Progenitor cell of endocrine pancreas (in vitro differentiated cells): ENCODE data around the gene UTP11. TPM values are rescaled to one million over a fixed set of nuclear protein-coding genes. Genes with fewer than 3 reads are reported as not detected.

Experiments
- DNase-seq: peaks from one replicate; pipeline ENCODE4 v3.0.0; 2021; ENCODE audit warnings: low spot score; ENCODE audit not compliant: unreplicated experiment
- H3K27ac Mint-ChIP-seq: 2 replicates; pipeline ENCODE4 v1.8.0; 2021; ENCODE audit warnings: mild to moderate bottlenecking, moderate library complexity, mixed read lengths
- H3K27me3 Mint-ChIP-seq: 2 replicates; pipeline ENCODE4 v1.8.0; 2021; ENCODE audit warnings: mixed read lengths
- H3K36me3 Mint-ChIP-seq: 2 replicates; pipeline ENCODE4 v1.8.0; 2022; ENCODE audit warnings: mixed read lengths; ENCODE audit not compliant: insufficient read depth
- H3K4me1 Mint-ChIP-seq: 2 replicates; pipeline ENCODE4 v1.8.0; 2021; ENCODE audit warnings: low read depth, mixed read lengths
- H3K4me3 Mint-ChIP-seq: 2 replicates; pipeline ENCODE4 v1.8.0; 2021; ENCODE audit warnings: low read depth, mild to moderate bottlenecking, moderate library complexity, mixed read lengths
- H3K9me3 Mint-ChIP-seq: 2 replicates; pipeline ENCODE4 v1.8.0; 2021; ENCODE audit warnings: low read depth, mixed read lengths
- total RNA-seq: library from RNA; stranded (reverse); gene quantifications from 2 replicates; pipeline ENCODE4 v1.2.1, GENCODE V29; 2021
- TF ChIP-seq, protein P1 (sequence below): fragments of 200-600 bp; sonication (generic); IDR thresholded peaks from one replicate; pipeline ENCODE4 v1.5.0; 2021; ENCODE audit warnings: antibody characterized with exemption, mild to moderate bottlenecking; ENCODE audit not compliant: unreplicated experiment

The UTP11 gene
- total RNA-seq, 1 donor from 2014 or later: 23.8 TPM

DNA sequence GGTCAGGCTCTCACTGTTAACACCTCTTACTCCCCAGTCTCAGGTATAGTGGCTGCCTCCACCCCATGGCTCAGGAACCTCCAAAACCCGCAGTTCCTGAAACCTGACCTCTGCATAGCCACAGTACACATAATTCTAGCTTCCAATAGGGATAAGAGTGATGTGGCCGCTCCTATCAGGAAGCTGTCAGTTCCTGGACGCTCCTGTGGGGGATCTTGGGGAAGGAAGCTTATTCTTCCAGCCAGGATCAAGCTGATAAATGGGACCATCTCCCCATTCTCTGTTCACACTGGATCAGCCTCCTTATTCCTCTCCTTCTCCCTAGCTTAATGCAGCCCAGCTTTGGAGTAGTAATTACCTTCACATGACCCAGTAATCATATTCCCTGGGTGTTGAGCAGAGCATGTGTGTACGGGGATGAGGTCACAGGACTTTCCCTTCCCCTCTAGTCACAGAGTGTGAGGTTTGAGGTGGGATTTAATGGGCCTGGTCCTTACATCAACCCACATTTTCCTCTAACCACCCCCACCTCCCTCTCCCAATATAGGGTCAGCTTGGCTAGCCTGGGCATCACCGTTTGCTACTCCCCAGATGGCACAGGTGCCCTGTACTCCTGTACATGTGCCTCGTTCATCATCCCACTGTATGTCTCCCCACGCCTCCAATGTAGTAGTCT lies 41.0 kb downstream of the UTP11 start:
- Mint-ChIP-seq H3K27ac (no peak overlapping the region), H3K27me3 (peaks cover 69% of the 10 kb centered on the region), H3K4me3 (no peak overlapping the region), H3K4me1 (no peaks in the 10 kb centered on the region), H3K36me3 (no peaks in the 10 kb centered on the region), H3K9me3 (no peaks in the 10 kb centered on the region)
- no peak for DNase-seq
- TF ChIP-seq, protein P1, sequence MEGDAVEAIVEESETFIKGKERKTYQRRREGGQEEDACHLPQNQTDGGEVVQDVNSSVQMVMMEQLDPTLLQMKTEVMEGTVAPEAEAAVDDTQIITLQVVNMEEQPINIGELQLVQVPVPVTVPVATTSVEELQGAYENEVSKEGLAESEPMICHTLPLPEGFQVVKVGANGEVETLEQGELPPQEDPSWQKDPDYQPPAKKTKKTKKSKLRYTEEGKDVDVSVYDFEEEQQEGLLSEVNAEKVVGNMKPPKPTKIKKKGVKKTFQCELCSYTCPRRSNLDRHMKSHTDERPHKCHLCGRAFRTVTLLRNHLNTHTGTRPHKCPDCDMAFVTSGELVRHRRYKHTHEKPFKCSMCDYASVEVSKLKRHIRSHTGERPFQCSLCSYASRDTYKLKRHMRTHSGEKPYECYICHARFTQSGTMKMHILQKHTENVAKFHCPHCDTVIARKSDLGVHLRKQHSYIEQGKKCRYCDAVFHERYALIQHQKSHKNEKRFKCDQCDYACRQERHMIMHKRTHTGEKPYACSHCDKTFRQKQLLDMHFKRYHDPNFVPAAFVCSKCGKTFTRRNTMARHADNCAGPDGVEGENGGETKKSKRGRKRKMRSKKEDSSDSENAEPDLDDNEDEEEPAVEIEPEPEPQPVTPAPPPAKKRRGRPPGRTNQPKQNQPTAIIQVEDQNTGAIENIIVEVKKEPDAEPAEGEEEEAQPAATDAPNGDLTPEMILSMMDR: no peak

DNA sequence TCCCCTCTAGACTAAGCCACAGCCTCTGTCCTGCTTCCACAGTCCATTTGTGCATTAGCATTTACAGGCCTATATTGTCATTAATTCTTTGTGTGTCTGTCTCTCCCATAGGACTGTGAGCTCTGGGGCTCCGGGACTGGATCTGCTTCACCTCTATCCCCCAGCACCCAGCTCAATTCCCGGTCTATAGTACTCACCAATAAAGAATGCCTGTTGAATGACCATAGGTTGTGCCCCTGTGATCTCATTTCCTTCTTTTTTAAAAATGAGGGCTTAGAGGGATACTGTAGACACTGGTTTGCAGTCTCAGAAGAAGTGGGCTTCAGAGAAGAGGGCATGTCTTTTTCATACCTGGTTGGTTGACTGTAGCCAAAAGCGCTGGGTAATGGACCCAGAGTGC lies 42.9 kb downstream of the UTP11 start:
- Mint-ChIP-seq H3K27me3 (peaks cover 52% of the 10 kb centered on the region), H3K4me3 (no peak overlapping the region), H3K27ac (no peak overlapping the region), H3K4me1 (no peaks in the 10 kb centered on the region), H3K36me3 (no peaks in the 10 kb centered on the region), H3K9me3 (no peaks in the 10 kb centered on the region)
- TF ChIP-seq, protein P1: no peak
- DNase-seq: no peak

DNA sequence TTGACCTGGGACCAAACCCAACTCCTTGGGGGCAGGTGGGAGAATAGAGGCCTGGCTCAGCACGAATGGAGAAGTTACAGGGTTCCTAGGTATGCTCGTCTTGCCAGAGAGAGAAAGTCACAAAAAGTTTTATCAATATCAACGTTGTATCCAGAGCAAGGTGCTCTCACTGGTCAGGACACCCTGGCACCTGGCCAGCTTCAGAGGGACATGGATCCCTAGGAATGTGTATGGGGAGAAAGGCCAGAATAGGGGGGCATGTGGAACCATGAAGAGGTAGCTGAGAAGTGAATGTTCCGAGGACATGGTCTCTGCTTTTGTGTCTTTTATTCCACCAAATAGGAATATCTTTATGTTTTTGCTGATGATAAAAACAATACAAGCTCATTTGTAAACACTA lies 43.4 kb downstream of the UTP11 start:
- no peaks in the 10 kb centered on the region for H3K36me3 Mint-ChIP-seq
- TF ChIP-seq, protein P1: no peak
- H3K27me3 Mint-ChIP-seq: peaks cover 51% of the 10 kb centered on the region
- H3K4me1 Mint-ChIP-seq: no peaks in the 10 kb centered on the region
- no peak overlapping the region for H3K4me3 Mint-ChIP-seq
- DNase-seq: no peak
- no peak overlapping the region for H3K27ac Mint-ChIP-seq
- H3K9me3 Mint-ChIP-seq: no peaks in the 10 kb centered on the region

DNA sequence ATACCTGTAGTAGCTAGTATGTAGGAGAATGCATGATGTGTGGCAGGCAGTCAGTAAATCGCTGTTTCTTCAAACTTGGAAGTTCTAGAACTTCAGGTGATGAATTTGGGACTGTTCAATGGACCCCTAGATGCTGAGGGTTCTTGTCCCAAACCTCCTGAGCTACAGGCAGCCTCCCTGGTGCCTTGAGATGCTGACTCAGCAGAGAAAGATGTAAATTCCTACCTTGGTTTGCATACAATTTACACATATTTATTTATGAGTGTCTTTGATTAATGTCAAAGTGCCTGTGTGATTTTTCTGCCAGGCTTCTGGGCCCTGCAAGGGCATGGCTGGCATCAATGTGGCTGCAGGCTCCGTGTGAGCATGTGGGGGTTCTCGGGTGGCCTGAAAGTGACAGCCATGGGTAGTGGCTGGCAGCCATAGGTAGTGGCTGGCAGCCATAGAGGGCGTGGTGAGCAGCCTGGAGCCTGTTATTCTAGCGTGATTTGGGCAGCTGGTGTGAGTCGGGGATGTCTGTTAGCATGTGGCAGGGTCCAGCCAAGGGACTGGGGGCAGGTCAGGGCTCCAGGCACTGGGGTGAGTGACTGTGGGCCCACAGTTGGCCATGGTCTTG lies 47.2 kb downstream of the UTP11 start:
- no peaks in the 10 kb centered on the region for H3K4me1 Mint-ChIP-seq
- no peaks in the 10 kb centered on the region for H3K36me3 Mint-ChIP-seq
- DNase-seq: no peak
- TF ChIP-seq, protein P1: no peak
- H3K9me3 Mint-ChIP-seq: no peaks in the 10 kb centered on the region
- no peak overlapping the region for H3K27ac Mint-ChIP-seq
- H3K27me3 Mint-ChIP-seq: peaks cover 33% of the 10 kb centered on the region
- no peak overlapping the region for H3K4me3 Mint-ChIP-seq

DNA sequence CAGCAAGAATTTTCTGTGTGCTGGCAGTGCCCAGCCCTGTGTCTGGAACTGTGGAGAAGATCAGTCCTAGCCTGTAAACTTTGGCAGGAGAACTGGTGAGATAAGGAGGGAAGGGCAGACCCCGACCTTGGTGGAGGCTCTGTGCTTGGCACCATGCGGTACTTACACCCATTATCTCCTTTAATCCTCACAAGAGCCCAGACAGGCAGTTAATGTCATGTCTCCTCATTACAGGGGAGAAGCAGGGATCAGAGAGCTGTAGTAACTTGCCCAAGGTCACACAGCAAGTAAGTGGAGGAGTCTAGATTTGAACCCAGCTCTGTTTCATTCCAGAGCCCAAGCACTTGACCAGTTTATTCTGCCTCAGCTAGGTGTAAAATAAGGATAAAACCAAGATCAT lies 48.0 kb downstream of the UTP11 start:
- H3K27me3 Mint-ChIP-seq: peaks cover 27% of the 10 kb centered on the region
- TF ChIP-seq, protein P1: no peak
- H3K27ac Mint-ChIP-seq: no peak overlapping the region
- no peak overlapping the region for H3K4me3 Mint-ChIP-seq
- no peaks in the 10 kb centered on the region for H3K9me3 Mint-ChIP-seq
- DNase-seq: no peak
- no peaks in the 10 kb centered on the region for H3K36me3 Mint-ChIP-seq
- H3K4me1 Mint-ChIP-seq: no peaks in the 10 kb centered on the region
